Osteoblast (primary cell): ENCODE data around the gene HIVEP2. TPM values are rescaled to one million over a fixed set of nuclear protein-coding genes. Genes with fewer than 3 reads are reported as not detected.

Experiments
- DNase-seq: peaks from one replicate; pipeline ENCODE4 v3.0.0; 2011; ENCODE audit warnings: low spot score, mixed read lengths; ENCODE audit not compliant: insufficient read length; ENCODE audit errors: missing footprints
- H2AFZ ChIP-seq: 2 replicates; pipeline ENCODE4 v1.6.0; 2011; ENCODE audit warnings: mild to moderate bottlenecking, low read length
- H3K27ac ChIP-seq: 2 replicates; pipeline ENCODE4 v1.5.1; 2011; ENCODE audit warnings: mild to moderate bottlenecking, low read depth, low read length, moderate library complexity
- H3K27me3 ChIP-seq: 2 replicates; pipeline ENCODE4 v1.6.0; 2012; ENCODE audit warnings: mild to moderate bottlenecking, control low read depth, inconsistent platforms, low read length, moderate library complexity; ENCODE audit not compliant: insufficient read depth
- H3K36me3 ChIP-seq: 2 replicates; pipeline ENCODE4 v1.5.1; 2011; ENCODE audit warnings: mild to moderate bottlenecking, low read length, control low read depth, moderate library complexity; ENCODE audit not compliant: insufficient read depth
- H3K4me1 ChIP-seq: 2 replicates; pipeline ENCODE4 v1.5.1; 2011; ENCODE audit warnings: mild to moderate bottlenecking, low read length, control low read depth, moderate library complexity; ENCODE audit not compliant: insufficient read depth
- H3K4me2 ChIP-seq: 2 replicates; pipeline ENCODE4 v1.6.0; 2011; ENCODE audit warnings: mild to moderate bottlenecking, low read length; ENCODE audit not compliant: insufficient read depth
- H3K4me3 ChIP-seq: fragments of 200-600 bp; sonication (generic); 3 replicates; pipeline ENCODE4 v1.5.1; 2012; ENCODE audit warnings: mild to moderate bottlenecking, low read length, inconsistent platforms; ENCODE audit not compliant: insufficient read depth
- H3K79me2 ChIP-seq: 2 replicates; pipeline ENCODE4 v1.6.0; 2012; ENCODE audit warnings: mild to moderate bottlenecking, low read length, control low read depth, inconsistent platforms; ENCODE audit not compliant: insufficient read depth
- H3K9me3 ChIP-seq: 2 replicates; pipeline ENCODE4 v1.5.1; 2011; ENCODE audit warnings: low read depth, low read length, control low read depth
- H4K20me1 ChIP-seq: 2 replicates; pipeline ENCODE4 v1.6.0; 2012; ENCODE audit warnings: mild to moderate bottlenecking, low read length, control low read depth; ENCODE audit not compliant: insufficient read depth
- total RNA-seq: library from RNA; depleted of rRNA; stranded (reverse); fragments of >200 nt; gene quantifications from 2 replicates; pipeline ENCODE4 v1.2.3, GENCODE V29; 2012
- TF ChIP-seq, protein P1 (sequence below): IDR thresholded peaks from 2 replicates; pipeline ENCODE4 v1.5.1; 2011; ENCODE audit warnings: mild to moderate bottlenecking, low read depth, low read length, moderate library complexity; ENCODE audit errors: extremely low read depth

HIVEP2 gene
- total RNA-seq, 1 donor, result 30.4 TPM

- Histone ChIP-seq H3K36me3 (no peaks in the 10 kb centered on the region), H3K9me3 (no peaks in the 10 kb centered on the region), H4K20me1 (no peaks in the 10 kb centered on the region), H3K4me1 (peaks cover 46% of the 10 kb centered on the region), H3K4me2 (no peak overlapping the region), H3K4me3 (no peak overlapping the region), H3K27me3 (no peaks in the 10 kb centered on the region), H3K79me2 (peaks cover 78% of the 10 kb centered on the region), H3K27ac (peak overlapping the region; percentile 97), H2AFZ (no peak overlapping the region)
- TF ChIP-seq, protein P1, sequence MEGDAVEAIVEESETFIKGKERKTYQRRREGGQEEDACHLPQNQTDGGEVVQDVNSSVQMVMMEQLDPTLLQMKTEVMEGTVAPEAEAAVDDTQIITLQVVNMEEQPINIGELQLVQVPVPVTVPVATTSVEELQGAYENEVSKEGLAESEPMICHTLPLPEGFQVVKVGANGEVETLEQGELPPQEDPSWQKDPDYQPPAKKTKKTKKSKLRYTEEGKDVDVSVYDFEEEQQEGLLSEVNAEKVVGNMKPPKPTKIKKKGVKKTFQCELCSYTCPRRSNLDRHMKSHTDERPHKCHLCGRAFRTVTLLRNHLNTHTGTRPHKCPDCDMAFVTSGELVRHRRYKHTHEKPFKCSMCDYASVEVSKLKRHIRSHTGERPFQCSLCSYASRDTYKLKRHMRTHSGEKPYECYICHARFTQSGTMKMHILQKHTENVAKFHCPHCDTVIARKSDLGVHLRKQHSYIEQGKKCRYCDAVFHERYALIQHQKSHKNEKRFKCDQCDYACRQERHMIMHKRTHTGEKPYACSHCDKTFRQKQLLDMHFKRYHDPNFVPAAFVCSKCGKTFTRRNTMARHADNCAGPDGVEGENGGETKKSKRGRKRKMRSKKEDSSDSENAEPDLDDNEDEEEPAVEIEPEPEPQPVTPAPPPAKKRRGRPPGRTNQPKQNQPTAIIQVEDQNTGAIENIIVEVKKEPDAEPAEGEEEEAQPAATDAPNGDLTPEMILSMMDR, result no peak
- no peak for DNase-seq
Observed at GRCh38 chr6:142881290-142881689, 63.7 kb downstream of the HIVEP2 start.

GRCh38 chr6:142880201-142880600 is 64.8 kb downstream of the HIVEP2 start:
- Histone ChIP-seq H3K4me2 (no peak overlapping the region), H3K36me3 (no peaks in the 10 kb centered on the region), H3K79me2 (peaks cover 86% of the 10 kb centered on the region), H4K20me1 (no peaks in the 10 kb centered on the region), H2AFZ (no peak overlapping the region), H3K4me1 (peaks cover 36% of the 10 kb centered on the region), H3K27me3 (no peaks in the 10 kb centered on the region), H3K27ac (no peak overlapping the region), H3K4me3 (no peak overlapping the region), H3K9me3 (no peaks in the 10 kb centered on the region)
- DNase-seq, result no peak
- TF ChIP-seq, protein P1, result no peak

- Histone ChIP-seq H3K27me3 (no peaks in the 10 kb centered on the region), H3K9me3 (no peaks in the 10 kb centered on the region), H3K27ac (no peak overlapping the region), H2AFZ (no peak overlapping the region), H3K4me1 (peaks cover 33% of the 10 kb centered on the region), H3K36me3 (no peaks in the 10 kb centered on the region), H3K4me3 (no peak overlapping the region), H4K20me1 (no peaks in the 10 kb centered on the region), H3K79me2 (peaks cover 86% of the 10 kb centered on the region), H3K4me2 (no peak overlapping the region)
- TF ChIP-seq, protein P1, result no peak
- no peak for DNase-seq
Observed at GRCh38 chr6:142879527-142879926, 65.4 kb downstream of the HIVEP2 start.

DNA sequence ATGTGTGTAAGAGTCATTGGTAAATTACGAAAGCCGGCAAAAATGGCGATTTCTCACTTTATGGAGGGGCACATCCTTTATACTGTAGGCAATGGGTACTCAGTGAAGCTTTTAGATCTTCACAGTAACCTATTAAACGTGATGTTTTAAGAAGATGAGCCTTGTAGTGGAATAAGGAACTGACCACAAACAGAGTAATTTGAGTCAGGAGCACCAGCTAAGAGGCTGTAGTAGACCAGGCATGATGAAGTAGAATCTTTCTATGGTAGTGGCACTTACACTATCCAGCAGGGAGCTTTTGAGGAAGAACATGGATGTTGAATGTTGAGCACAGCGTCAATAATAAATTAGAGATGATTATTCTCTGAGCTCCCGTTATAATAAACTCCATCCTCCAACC is 65.9 kb downstream of the HIVEP2 start:
- TF ChIP-seq, protein P1, result no peak
- H3K79me2 ChIP-seq, result peaks cover 85% of the 10 kb centered on the region
- H3K4me2 ChIP-seq, result no peak overlapping the region
- H3K27me3 ChIP-seq, result no peaks in the 10 kb centered on the region
- H3K27ac ChIP-seq, result no peak overlapping the region
- no peaks in the 10 kb centered on the region for H3K9me3 ChIP-seq
- H3K4me1 ChIP-seq, result peaks cover 28% of the 10 kb centered on the region
- DNase-seq, result no peak
- H2AFZ ChIP-seq, result no peak overlapping the region
- no peaks in the 10 kb centered on the region for H4K20me1 ChIP-seq
- no peak overlapping the region for H3K4me3 ChIP-seq
- H3K36me3 ChIP-seq, result no peaks in the 10 kb centered on the region
